ENCODE results near the gene REEP1. TPM values are rescaled to one million over a fixed set of nuclear protein-coding genes. Genes with fewer than 3 reads are reported as not detected.

The REEP1 gene
- total RNA-seq, 1 experiment from 2014 or later = 5.3 TPM

DNA sequence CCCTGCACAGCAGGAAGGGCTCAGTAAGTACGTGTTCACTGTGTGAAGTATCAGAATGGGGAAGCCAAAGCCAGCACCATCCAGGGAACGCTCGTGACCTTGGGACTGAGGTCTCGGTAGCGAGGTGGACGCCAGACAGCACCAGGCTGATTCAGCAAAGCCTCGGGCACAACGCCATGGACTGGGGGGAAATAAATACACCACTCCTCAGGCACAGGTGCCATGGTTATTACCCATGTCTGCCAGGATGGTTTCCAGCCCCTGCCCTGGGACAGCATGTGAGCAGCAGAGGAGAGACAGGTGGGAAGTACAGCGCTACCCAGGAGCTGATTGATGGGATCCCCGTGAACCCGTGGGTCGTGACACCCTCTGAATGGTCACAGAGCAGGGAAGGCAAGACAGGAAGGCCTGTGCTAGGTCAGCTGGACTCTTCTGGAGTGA is 53.0 kb downstream of the REEP1 start:
- Mint-ChIP-seq H3K4me3 (ENCODE audit: low read depth, unreplicated experiment) (no peak overlapping the region), H3K27ac (ENCODE audit: unreplicated experiment) (no peak overlapping the region), H3K27me3 (ENCODE audit: unreplicated experiment) (peaks cover 48% of the 10 kb centered on the region), H3K4me1 (ENCODE audit: low read depth, unreplicated experiment) (no peaks in the 10 kb centered on the region), H3K36me3 (ENCODE audit: insufficient read depth, unreplicated experiment) (no peaks in the 10 kb centered on the region), H3K9me3 (ENCODE audit: low read depth, unreplicated experiment) (no peaks in the 10 kb centered on the region)
- intact Hi-C loops (cut with micrococcal nuclease; ENCODE audit: unreplicated experiment) = no loop called here
- no TSS peak for BruUV-seq (replicated peaks)
- no peak for DNase-seq
- TF ChIP-seq, protein P1, sequence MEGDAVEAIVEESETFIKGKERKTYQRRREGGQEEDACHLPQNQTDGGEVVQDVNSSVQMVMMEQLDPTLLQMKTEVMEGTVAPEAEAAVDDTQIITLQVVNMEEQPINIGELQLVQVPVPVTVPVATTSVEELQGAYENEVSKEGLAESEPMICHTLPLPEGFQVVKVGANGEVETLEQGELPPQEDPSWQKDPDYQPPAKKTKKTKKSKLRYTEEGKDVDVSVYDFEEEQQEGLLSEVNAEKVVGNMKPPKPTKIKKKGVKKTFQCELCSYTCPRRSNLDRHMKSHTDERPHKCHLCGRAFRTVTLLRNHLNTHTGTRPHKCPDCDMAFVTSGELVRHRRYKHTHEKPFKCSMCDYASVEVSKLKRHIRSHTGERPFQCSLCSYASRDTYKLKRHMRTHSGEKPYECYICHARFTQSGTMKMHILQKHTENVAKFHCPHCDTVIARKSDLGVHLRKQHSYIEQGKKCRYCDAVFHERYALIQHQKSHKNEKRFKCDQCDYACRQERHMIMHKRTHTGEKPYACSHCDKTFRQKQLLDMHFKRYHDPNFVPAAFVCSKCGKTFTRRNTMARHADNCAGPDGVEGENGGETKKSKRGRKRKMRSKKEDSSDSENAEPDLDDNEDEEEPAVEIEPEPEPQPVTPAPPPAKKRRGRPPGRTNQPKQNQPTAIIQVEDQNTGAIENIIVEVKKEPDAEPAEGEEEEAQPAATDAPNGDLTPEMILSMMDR (IDR thresholded peaks at IDR 0.05; ENCODE audit: unreplicated experiment) = no peak
- CTCF ChIA-PET = no interaction called here

DNA sequence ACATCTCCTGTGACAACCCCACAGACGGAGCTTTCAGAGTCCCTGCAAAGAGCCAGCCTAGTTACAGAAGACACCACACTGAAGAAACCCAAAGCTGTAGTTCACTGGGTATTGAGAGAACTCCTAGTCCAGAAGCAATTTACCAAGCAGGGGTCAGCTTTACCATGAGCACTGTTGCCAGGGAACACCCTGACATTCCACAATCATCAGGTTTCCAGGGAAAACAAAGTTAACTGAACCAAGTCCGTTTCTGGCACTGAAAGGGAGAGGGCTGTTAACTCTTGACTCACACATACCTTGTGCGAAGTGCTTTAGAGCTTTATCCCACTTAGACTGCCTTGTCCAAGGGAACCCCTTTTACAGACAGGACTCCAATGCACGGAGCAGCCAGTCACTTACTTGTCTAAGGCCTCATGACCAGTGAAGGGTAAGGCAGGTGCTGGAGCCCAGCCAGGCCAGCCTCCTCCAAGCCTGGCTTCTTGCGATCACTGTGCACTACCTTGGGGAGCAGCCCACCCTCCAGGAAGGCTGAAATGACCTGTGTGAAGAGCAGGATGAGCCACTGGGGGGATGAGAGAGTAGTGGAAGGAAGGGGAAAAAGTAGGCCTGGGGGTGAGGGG is 53.9 kb downstream of the REEP1 start:
- H3K9me3 Mint-ChIP-seq (ENCODE audit: low read depth, unreplicated experiment) = no peaks in the 10 kb centered on the region

GRCh38 chr2:86281066-86281700 is 56.2 kb downstream of the REEP1 start:
- Mint-ChIP-seq H3K4me1 (ENCODE audit: low read depth, unreplicated experiment) (no peaks in the 10 kb centered on the region), H3K27ac (ENCODE audit: unreplicated experiment) (no peak overlapping the region), H3K4me3 (ENCODE audit: low read depth, unreplicated experiment) (no peak overlapping the region), H3K27me3 (ENCODE audit: unreplicated experiment) (peaks cover 44% of the 10 kb centered on the region), H3K36me3 (ENCODE audit: insufficient read depth, unreplicated experiment) (no peaks in the 10 kb centered on the region), H3K9me3 (ENCODE audit: low read depth, unreplicated experiment) (no peaks in the 10 kb centered on the region)
- TF ChIP-seq, protein P1 (IDR thresholded peaks at IDR 0.05; ENCODE audit: unreplicated experiment) = no peak
- CTCF ChIA-PET = interaction anchor here (0.8 kb wide), 1 partner anchor 32 kb away, joined by 4 read pairs; no protein-coding TSS in a partner anchor
- DNase-seq = no peak
- no TSS peak for BruUV-seq (replicated peaks)
- intact Hi-C loops (cut with micrococcal nuclease; ENCODE audit: unreplicated experiment) = no loop called here

More for the DNA sequence above, 53.9 kb downstream of the REEP1 start:
- TF ChIP-seq, protein P1 (IDR thresholded peaks at IDR 0.05; ENCODE audit: unreplicated experiment) = no peak
- no peak overlapping the region for H3K27ac Mint-ChIP-seq (ENCODE audit: unreplicated experiment)
- H3K4me3 Mint-ChIP-seq (ENCODE audit: low read depth, unreplicated experiment) = no peak overlapping the region
- CTCF ChIA-PET = interaction anchor here (1.3 kb wide), 1 partner anchor 62 kb away, joined by 3 read pairs; no protein-coding TSS in a partner anchor
- H3K36me3 Mint-ChIP-seq (ENCODE audit: insufficient read depth, unreplicated experiment) = no peaks in the 10 kb centered on the region
- DNase-seq = no peak
- H3K27me3 Mint-ChIP-seq (ENCODE audit: unreplicated experiment) = peaks cover 48% of the 10 kb centered on the region
- H3K4me1 Mint-ChIP-seq (ENCODE audit: low read depth, unreplicated experiment) = no peaks in the 10 kb centered on the region
- BruUV-seq (replicated peaks) = no TSS peak
- intact Hi-C loops (cut with micrococcal nuclease; ENCODE audit: unreplicated experiment) = no loop called here

- Mint-ChIP-seq H3K9me3 (ENCODE audit: low read depth, unreplicated experiment) (no peaks in the 10 kb centered on the region), H3K36me3 (ENCODE audit: insufficient read depth, unreplicated experiment) (no peaks in the 10 kb centered on the region), H3K4me3 (ENCODE audit: low read depth, unreplicated experiment) (no peak overlapping the region), H3K27ac (ENCODE audit: unreplicated experiment) (no peak overlapping the region), H3K27me3 (ENCODE audit: unreplicated experiment) (peaks cover 34% of the 10 kb centered on the region), H3K4me1 (ENCODE audit: low read depth, unreplicated experiment) (peaks cover 7% of the 10 kb centered on the region)
- BruUV-seq (replicated peaks) = no TSS peak
- CTCF ChIA-PET = interaction anchor here (0.6 kb wide), 1 partner anchor 125 kb away, joined by 3 read pairs; no protein-coding TSS in a partner anchor
- DNase-seq = no peak
- TF ChIP-seq, protein P1 (IDR thresholded peaks at IDR 0.05; ENCODE audit: unreplicated experiment) = no peak
- intact Hi-C loops (cut with micrococcal nuclease; ENCODE audit: unreplicated experiment) = no loop called here
Observed at GRCh38 chr2:86280191-86280667, 57.2 kb downstream of the REEP1 start.
